ENCODE measurements around the gene APOL3.
A peak's percentile ranks its signal among the peaks of the same experiment; 100 is the strongest.

APOL3 gene

DNA sequence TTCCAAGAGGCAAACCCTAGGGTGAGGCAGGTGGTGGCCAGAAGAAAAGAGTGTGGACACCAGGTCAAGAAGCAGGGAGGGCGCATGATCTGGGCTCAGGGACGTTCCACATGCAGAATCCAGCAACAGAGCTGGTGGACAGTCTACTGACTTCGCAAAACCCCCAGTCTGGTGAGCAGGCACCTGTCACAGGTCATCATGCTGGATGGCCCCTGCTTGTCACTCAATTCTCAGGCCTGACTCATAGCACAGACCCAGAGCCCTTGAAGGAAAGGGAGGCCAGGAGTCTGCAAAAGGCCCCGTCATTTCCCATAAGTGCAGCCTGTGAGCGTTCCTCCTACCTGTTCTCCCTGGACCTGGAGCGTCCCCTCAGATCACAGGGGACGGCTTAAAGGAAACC lies 22.9 kb upstream of the APOL3 start:
- Mint-ChIP-seq H3K4me3 (no peak overlapping the region), H3K27me3 (no peaks in the 10 kb centered on the region), H3K27ac (no peak overlapping the region), H3K9me3 (no peaks in the 10 kb centered on the region), H3K4me1 (ENCODE audit: low read depth) (peaks cover 9% of the 10 kb centered on the region), H3K36me3 (ENCODE audit: low read depth) (peaks cover 4% of the 10 kb centered on the region)
- intact Hi-C loops (cut with micrococcal nuclease): loop anchor here (5.0 kb wide), 1 partner anchor 39 kb away; no protein-coding TSS in a partner anchor

DNA sequence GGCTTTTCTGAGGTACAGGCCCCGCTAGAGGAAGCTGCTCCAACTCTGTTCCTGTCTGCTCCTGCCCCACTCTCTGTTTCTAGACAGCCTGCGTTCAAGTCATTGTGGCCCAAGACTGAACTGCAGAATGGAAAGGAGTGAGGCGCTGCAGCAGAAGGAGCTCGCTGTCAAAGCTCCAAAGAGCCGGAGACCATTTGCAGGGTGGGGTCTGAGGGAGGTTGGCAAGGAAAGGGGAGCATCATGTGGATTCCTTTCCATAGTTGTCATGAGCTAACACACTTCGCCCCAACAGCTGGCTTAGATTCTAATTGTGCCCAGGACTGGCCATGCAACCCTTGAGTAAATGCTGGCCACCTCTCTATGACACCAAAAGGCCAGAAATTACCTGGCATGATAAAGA lies 22.3 kb upstream of the APOL3 start:
- Mint-ChIP-seq H3K36me3 (ENCODE audit: low read depth) (no peaks in the 10 kb centered on the region), H3K4me3 (no peak overlapping the region), H3K4me1 (ENCODE audit: low read depth) (peaks cover 6% of the 10 kb centered on the region), H3K9me3 (no peaks in the 10 kb centered on the region), H3K27ac (no peak overlapping the region), H3K27me3 (no peaks in the 10 kb centered on the region)
- intact Hi-C loops (cut with micrococcal nuclease): loop anchor here (5.0 kb wide), 1 partner anchor 39 kb away; no protein-coding TSS in a partner anchor

DNA sequence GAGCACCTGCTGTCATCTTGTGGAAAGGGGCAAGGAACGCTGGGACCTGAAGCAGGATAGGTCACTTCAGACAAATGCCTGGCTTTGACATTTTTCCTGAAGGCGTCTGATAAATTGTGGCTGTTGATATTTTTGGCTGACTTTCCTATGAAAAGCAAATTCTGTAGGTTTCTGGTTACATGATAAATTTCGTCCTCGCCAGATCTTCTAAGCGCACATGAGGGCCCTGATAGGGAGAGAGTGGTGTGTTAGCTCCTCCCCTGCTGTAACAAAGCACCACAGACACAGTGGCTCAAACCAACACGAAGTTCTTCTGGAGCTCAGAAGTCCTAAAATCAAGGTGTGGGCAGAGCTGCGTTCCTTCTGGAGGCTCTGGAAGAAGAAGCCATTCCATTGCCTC lies 21.5 kb upstream of the APOL3 start:
- no peaks in the 10 kb centered on the region for H3K9me3 Mint-ChIP-seq
- no peaks in the 10 kb centered on the region for H3K27me3 Mint-ChIP-seq
- no peak overlapping the region for H3K4me3 Mint-ChIP-seq
- peaks cover 6% of the 10 kb centered on the region for H3K4me1 Mint-ChIP-seq (ENCODE audit: low read depth)
- H3K27ac Mint-ChIP-seq: no peak overlapping the region
- intact Hi-C loops (cut with micrococcal nuclease): loop anchor here (5.0 kb wide), 1 partner anchor 40 kb away; no protein-coding TSS in a partner anchor
- H3K36me3 Mint-ChIP-seq (ENCODE audit: low read depth): no peaks in the 10 kb centered on the region

DNA sequence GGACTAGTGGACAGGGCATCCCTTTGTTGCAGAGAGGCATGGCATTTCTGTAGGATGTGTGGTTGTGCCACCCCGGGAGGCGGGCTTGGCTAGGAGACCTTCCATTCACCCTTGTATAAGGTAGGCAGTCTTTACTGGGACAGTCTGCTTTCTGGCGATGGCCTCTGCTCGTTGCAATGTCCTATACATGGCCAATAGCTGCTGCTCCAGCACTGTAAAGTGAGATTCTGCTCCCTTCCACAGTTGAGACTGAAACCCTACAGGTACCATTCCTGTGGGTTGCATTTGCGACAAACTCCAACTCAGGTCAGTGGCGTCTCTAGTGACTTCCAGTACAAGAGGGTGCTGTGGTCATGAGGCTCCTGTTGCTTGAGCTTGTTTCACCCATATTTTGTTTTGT lies 20.4 kb upstream of the APOL3 start:
- no peaks in the 10 kb centered on the region for H3K36me3 Mint-ChIP-seq (ENCODE audit: low read depth)
- intact Hi-C loops (cut with micrococcal nuclease): loop anchor here (1.0 to 5.0 kb wide), 2 partner anchors 36 to 41 kb away; no protein-coding TSS in a partner anchor
- peaks cover 6% of the 10 kb centered on the region for H3K4me1 Mint-ChIP-seq (ENCODE audit: low read depth)
- no peaks in the 10 kb centered on the region for H3K27me3 Mint-ChIP-seq
- H3K9me3 Mint-ChIP-seq: no peaks in the 10 kb centered on the region
- no peak overlapping the region for H3K4me3 Mint-ChIP-seq
- no peak overlapping the region for H3K27ac Mint-ChIP-seq

DNA sequence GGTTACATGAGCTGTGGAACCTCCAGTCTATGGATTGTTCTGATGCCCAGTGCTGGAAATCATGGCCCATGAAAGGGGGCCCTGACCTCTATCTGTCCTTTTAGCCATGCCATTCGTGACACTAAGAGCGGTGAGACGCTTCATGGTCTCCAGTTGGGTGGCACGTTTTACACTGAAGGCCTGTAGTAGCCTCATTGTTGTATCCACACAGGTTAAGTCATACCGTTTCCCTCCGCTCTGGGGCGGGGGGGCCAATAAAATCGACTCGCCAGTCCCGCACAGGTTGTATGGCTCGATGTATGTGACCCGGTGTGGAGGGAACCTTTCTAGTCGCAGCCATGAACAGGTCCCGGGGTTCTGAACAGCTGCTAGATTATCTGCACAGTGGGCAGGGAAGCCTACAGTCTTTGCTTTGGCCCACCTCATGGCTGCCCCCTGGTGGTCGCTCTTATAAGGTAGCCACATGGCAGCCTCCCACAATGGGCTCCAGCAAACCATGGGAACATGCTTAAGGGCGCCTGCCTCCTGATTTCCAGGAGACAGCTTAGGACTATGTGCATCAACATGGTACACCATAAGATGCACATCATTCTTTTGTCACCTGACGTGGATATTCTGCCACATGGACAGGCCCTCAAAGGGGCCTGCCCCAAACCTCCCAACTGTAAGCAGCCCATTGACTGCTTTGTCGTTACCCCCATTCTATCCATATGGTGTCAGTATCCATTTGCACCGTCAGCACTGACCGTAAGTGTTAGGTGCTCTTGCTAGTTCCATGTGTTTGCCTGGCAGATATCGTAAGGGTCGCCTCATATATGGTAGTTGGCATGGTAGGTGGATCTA lies 19.7 kb upstream of the APOL3 start:
- no peak overlapping the region for H3K27ac Mint-ChIP-seq
- no peak overlapping the region for H3K4me3 Mint-ChIP-seq
- peaks cover 6% of the 10 kb centered on the region for H3K4me1 Mint-ChIP-seq (ENCODE audit: low read depth)
- intact Hi-C loops (cut with micrococcal nuclease): loop anchor here (1.0 to 5.0 kb wide), 2 partner anchors 35 to 42 kb away; no protein-coding TSS in a partner anchor
- no peaks in the 10 kb centered on the region for H3K27me3 Mint-ChIP-seq
- no peaks in the 10 kb centered on the region for H3K9me3 Mint-ChIP-seq
- no peaks in the 10 kb centered on the region for H3K36me3 Mint-ChIP-seq (ENCODE audit: low read depth)

GRCh38 chr22:36177160-36177559 lies 16.6 kb upstream of the APOL3 start:
- Mint-ChIP-seq H3K4me3 (no peak overlapping the region), H3K36me3 (ENCODE audit: low read depth) (no peaks in the 10 kb centered on the region), H3K27me3 (no peaks in the 10 kb centered on the region), H3K27ac (no peak overlapping the region), H3K4me1 (ENCODE audit: low read depth) (peaks cover 6% of the 10 kb centered on the region), H3K9me3 (no peaks in the 10 kb centered on the region)
- intact Hi-C loops (cut with micrococcal nuclease): no loop called here

GRCh38 chr22:36175892-36176291 lies 15.3 kb upstream of the APOL3 start:
- Mint-ChIP-seq H3K27me3 (peaks cover 2% of the 10 kb centered on the region), H3K4me1 (ENCODE audit: low read depth) (peaks cover 6% of the 10 kb centered on the region), H3K36me3 (ENCODE audit: low read depth) (no peaks in the 10 kb centered on the region), H3K4me3 (no peak overlapping the region), H3K9me3 (no peaks in the 10 kb centered on the region), H3K27ac (no peak overlapping the region)
- intact Hi-C loops (cut with micrococcal nuclease): no loop called here

- Mint-ChIP-seq H3K4me1 (ENCODE audit: low read depth) (peaks cover 3% of the 10 kb centered on the region), H3K9me3 (no peaks in the 10 kb centered on the region), H3K27ac (no peak overlapping the region), H3K4me3 (no peak overlapping the region), H3K36me3 (ENCODE audit: low read depth) (no peaks in the 10 kb centered on the region), H3K27me3 (peaks cover 2% of the 10 kb centered on the region)
- intact Hi-C loops (cut with micrococcal nuclease): no loop called here
Measured at GRCh38 chr22:36171941-36172340, 11.4 kb upstream of the APOL3 start.

GRCh38 chr22:36166518-36167220 lies 6.1 kb upstream of the APOL3 start:
- Mint-ChIP-seq H3K27me3 (no peaks in the 10 kb centered on the region), H3K4me1 (ENCODE audit: low read depth) (peaks cover 56% of the 10 kb centered on the region), H3K36me3 (ENCODE audit: low read depth) (no peaks in the 10 kb centered on the region), H3K4me3 (no peak overlapping the region), H3K27ac (peak overlapping the region; percentile 49), H3K9me3 (no peaks in the 10 kb centered on the region)
- intact Hi-C loops (cut with micrococcal nuclease): no loop called here

- H3K4me3 Mint-ChIP-seq: no peak overlapping the region
- peak overlapping the region; percentile 81 for H3K27ac Mint-ChIP-seq
- no peaks in the 10 kb centered on the region for H3K27me3 Mint-ChIP-seq
- intact Hi-C loops (cut with micrococcal nuclease): no loop called here
- H3K36me3 Mint-ChIP-seq (ENCODE audit: low read depth): no peaks in the 10 kb centered on the region
- H3K4me1 Mint-ChIP-seq (ENCODE audit: low read depth): peaks cover 61% of the 10 kb centered on the region
- H3K9me3 Mint-ChIP-seq: no peaks in the 10 kb centered on the region
Measured at GRCh38 chr22:36166086-36166485, 5.5 kb upstream of the APOL3 start.

- no peaks in the 10 kb centered on the region for H3K27me3 Mint-ChIP-seq
- H3K27ac Mint-ChIP-seq: peak overlapping the region; percentile 81
- no peak overlapping the region for H3K4me3 Mint-ChIP-seq
- no peaks in the 10 kb centered on the region for H3K36me3 Mint-ChIP-seq (ENCODE audit: low read depth)
- peaks cover 71% of the 10 kb centered on the region for H3K4me1 Mint-ChIP-seq (ENCODE audit: low read depth)
- intact Hi-C loops (cut with micrococcal nuclease): no loop called here
- H3K9me3 Mint-ChIP-seq: no peaks in the 10 kb centered on the region
Measured at GRCh38 chr22:36165141-36165540, 4.6 kb upstream of the APOL3 start.

DNA sequence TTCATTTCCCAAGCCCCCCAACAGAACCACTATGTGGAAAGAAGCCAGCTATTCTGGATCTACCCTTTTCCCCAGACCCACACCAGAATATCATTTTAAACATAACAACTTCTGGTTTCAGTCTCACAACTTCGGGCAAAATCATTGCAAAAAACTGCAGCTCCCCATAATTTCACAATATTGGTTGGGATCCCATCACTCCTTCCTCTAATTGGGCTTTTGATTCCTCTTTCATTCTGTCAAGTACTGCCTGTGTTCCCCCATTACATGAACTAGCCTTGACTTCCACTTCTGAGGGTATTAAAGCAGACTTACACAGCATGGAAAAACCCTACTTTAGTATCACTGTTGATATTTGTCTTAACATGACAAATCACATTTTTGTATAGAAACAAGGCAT lies 4.1 kb upstream of the APOL3 start:
- Mint-ChIP-seq H3K9me3 (no peaks in the 10 kb centered on the region), H3K27me3 (no peaks in the 10 kb centered on the region)
- intact Hi-C loops (cut with micrococcal nuclease): no loop called here

GRCh38 chr22:36163497-36163896 lies 2.9 kb upstream of the APOL3 start:
- no peaks in the 10 kb centered on the region for H3K36me3 Mint-ChIP-seq (ENCODE audit: low read depth)
- no peak overlapping the region for H3K4me3 Mint-ChIP-seq
- H3K9me3 Mint-ChIP-seq: no peaks in the 10 kb centered on the region
- H3K27me3 Mint-ChIP-seq: no peaks in the 10 kb centered on the region
- peak overlapping the region; percentile 81 for H3K27ac Mint-ChIP-seq
- intact Hi-C loops (cut with micrococcal nuclease): no loop called here
- H3K4me1 Mint-ChIP-seq (ENCODE audit: low read depth): peaks cover 87% of the 10 kb centered on the region

More for the DNA sequence above, 4.1 kb upstream of the APOL3 start:
- Mint-ChIP-seq H3K4me3 (peak overlapping the region; percentile 37), H3K36me3 (ENCODE audit: low read depth) (no peaks in the 10 kb centered on the region), H3K4me1 (ENCODE audit: low read depth) (peaks cover 76% of the 10 kb centered on the region), H3K27ac (peak overlapping the region; percentile 81)
